H9 (cell line): ENCODE results near the gene SCAF4. TPM values are rescaled to one million over a fixed set of nuclear protein-coding genes. Genes with fewer than 3 reads are reported as not detected.

Source experiments
- DNase-seq: peaks from one replicate; pipeline ENCODE4 v3.0.0-alpha.2; 2017
- H2AFZ ChIP-seq: one replicate; pipeline ENCODE4 v1.6.1; 2013; ENCODE audit warnings: mild to moderate bottlenecking, low read length, control low read depth, moderate library complexity
- H2AK5ac ChIP-seq: 2 replicates; pipeline ENCODE4 v1.6.1; 2013; ENCODE audit warnings: low read length, control low read depth, mixed read lengths; ENCODE audit not compliant: insufficient read length
- H2BK120ac ChIP-seq: one replicate; pipeline ENCODE4 v1.6.1; 2013; ENCODE audit warnings: low read depth, mild to moderate bottlenecking, low read length, control low read depth, inconsistent platforms; ENCODE audit not compliant: poor library complexity, severe bottlenecking
- H2BK12ac ChIP-seq: 2 replicates; pipeline ENCODE4 v1.6.1; 2013; ENCODE audit warnings: low read length, control low read depth, mixed read lengths, low read depth; ENCODE audit not compliant: insufficient read length
- H2BK15ac ChIP-seq: 2 replicates; pipeline ENCODE4 v1.6.1; 2013; ENCODE audit warnings: low read depth, low read length, control low read depth
- H2BK20ac ChIP-seq: one replicate; pipeline ENCODE4 v1.6.1; 2013; ENCODE audit warnings: low read depth, mild to moderate bottlenecking, low read length, control low read depth, inconsistent platforms; ENCODE audit not compliant: poor library complexity, severe bottlenecking
- H2BK5ac ChIP-seq: 2 replicates; pipeline ENCODE4 v1.6.1; 2013; ENCODE audit warnings: low read length, control low read depth, mixed read lengths; ENCODE audit not compliant: insufficient read length
- H3K14ac ChIP-seq: 2 replicates; pipeline ENCODE4 v1.6.1; 2013; ENCODE audit warnings: low read length, control low read depth; ENCODE audit not compliant: insufficient read depth
- H3K18ac ChIP-seq: 2 replicates; pipeline ENCODE4 v1.6.1; 2013; ENCODE audit warnings: low read depth, mild to moderate bottlenecking, mixed read lengths, low read length, control low read depth; ENCODE audit not compliant: insufficient read length
- H3K23ac ChIP-seq: 2 replicates; pipeline ENCODE4 v1.6.1; 2013; ENCODE audit warnings: low read length, control low read depth, mixed read lengths, low read depth; ENCODE audit not compliant: insufficient read length
- H3K23me2 ChIP-seq: 2 replicates; pipeline ENCODE4 v1.6.1; 2013; ENCODE audit warnings: low read depth, mild to moderate bottlenecking, mixed read lengths, low read length, control low read depth; ENCODE audit not compliant: insufficient read length, poor library complexity, severe bottlenecking
- H3K27ac ChIP-seq: 2 replicates; pipeline ENCODE4 v1.5.1; 2013; ENCODE audit warnings: low read length, control low read depth, mixed read lengths, low read depth; ENCODE audit not compliant: insufficient read length
- H3K27me3 ChIP-seq: 2 replicates; pipeline ENCODE4 v1.6.1; 2013; ENCODE audit warnings: low read length, control low read depth, inconsistent platforms; ENCODE audit not compliant: insufficient read depth
- H3K4ac ChIP-seq: 2 replicates; pipeline ENCODE4 v1.6.1; 2013; ENCODE audit warnings: low read depth, mild to moderate bottlenecking, control low read depth, inconsistent platforms, low read length, moderate library complexity
- H3K4me1 ChIP-seq: 2 replicates; pipeline ENCODE4 v1.6.1; 2013; ENCODE audit warnings: low read length, control low read depth, inconsistent platforms; ENCODE audit not compliant: insufficient read depth
- H3K4me2 ChIP-seq: 2 replicates; pipeline ENCODE4 v1.6.1; 2013; ENCODE audit warnings: low read length, control low read depth, mixed read lengths; ENCODE audit not compliant: insufficient read length, insufficient read depth
- H3K56ac ChIP-seq: 2 replicates; pipeline ENCODE4 v1.6.1; 2013; ENCODE audit warnings: low read depth, mild to moderate bottlenecking, mixed read lengths, low read length, control low read depth; ENCODE audit not compliant: insufficient read length
- H3K79me1 ChIP-seq: 2 replicates; pipeline ENCODE4 v1.6.1; 2013; ENCODE audit warnings: low read depth, mild to moderate bottlenecking, moderate library complexity, low read length, control low read depth, inconsistent platforms; ENCODE audit not compliant: insufficient read depth, poor library complexity, severe bottlenecking
- H3K79me2 ChIP-seq: 2 replicates; pipeline ENCODE4 v1.6.1; 2013; ENCODE audit warnings: low read length, control low read depth, inconsistent platforms; ENCODE audit not compliant: insufficient read depth
- H3K9ac ChIP-seq: 2 replicates; pipeline ENCODE4 v1.6.1; 2013; ENCODE audit warnings: low read length, control low read depth, mixed read lengths; ENCODE audit not compliant: insufficient read length; ENCODE audit errors: extremely low read depth
- H3K9me3 ChIP-seq: one replicate; pipeline ENCODE4 v1.6.1; 2013; ENCODE audit warnings: low read depth, low read length, inconsistent platforms; ENCODE audit not compliant: control insufficient read depth
- H3T11ph ChIP-seq: one replicate; pipeline ENCODE4 v1.6.1; 2013; ENCODE audit warnings: mild to moderate bottlenecking, low read length, control low read depth, inconsistent platforms
- H4K20me1 ChIP-seq: one replicate; pipeline ENCODE4 v1.6.1; 2013; ENCODE audit not compliant: control insufficient read depth, insufficient read length, insufficient read depth
- H4K5ac ChIP-seq: 2 replicates; pipeline ENCODE4 v1.6.1; 2013; ENCODE audit warnings: low read depth, mild to moderate bottlenecking, mixed read lengths, low read length, control low read depth; ENCODE audit not compliant: insufficient read length
- H4K8ac ChIP-seq: replicated peaks from 2 replicates; pipeline ENCODE4 v1.6.1; 2013; ENCODE audit warnings: low read length, control low read depth, mixed read lengths, low read depth; ENCODE audit not compliant: insufficient read length
- H4K91ac ChIP-seq: 2 replicates; pipeline ENCODE4 v1.6.1; 2013; ENCODE audit warnings: low read depth, mild to moderate bottlenecking, moderate library complexity, mixed read lengths, low read length, control low read depth; ENCODE audit not compliant: insufficient read length
- H3K27ac Mint-ChIP-seq, 3 experiments: 2 replicates in 2 of 3; 3 replicates in 1 of 3; pipeline ENCODE4 v1.8.0; 2020 to 2021; ENCODE audit warnings: mixed read lengths in 3 of 3, mild to moderate bottlenecking in 1 of 3, moderate library complexity in 1 of 3
- H3K27me3 Mint-ChIP-seq: 2 replicates; pipeline ENCODE4 v1.8.0; 2021; ENCODE audit warnings: low read depth, mild to moderate bottlenecking, moderate library complexity, mixed read lengths
- H3K36me3 Mint-ChIP-seq, 3 experiments: 2 replicates in 2 of 3; 3 replicates in 1 of 3; pipeline ENCODE4 v1.8.0; 2020 to 2021; ENCODE audit warnings: low read depth in 3 of 3, mixed read lengths in 3 of 3; ENCODE audit not compliant: insufficient read depth in 1 of 3
- H3K4me1 Mint-ChIP-seq, 2 experiments: 2 replicates each; pipeline ENCODE4 v1.8.0; 2020; ENCODE audit warnings: mixed read lengths in 2 of 2
- H3K4me3 Mint-ChIP-seq, 2 experiments: 2 replicates in 1 of 2; 3 replicates in 1 of 2; pipeline ENCODE4 v1.8.0; 2020 to 2021; ENCODE audit warnings: mild to moderate bottlenecking in 2 of 2, mixed read lengths in 2 of 2, moderate library complexity in 1 of 2
- H3K9me3 Mint-ChIP-seq, 2 experiments: 2 replicates in 1 of 2; 3 replicates in 1 of 2; pipeline ENCODE4 v1.8.0; 2020; ENCODE audit warnings: mild to moderate bottlenecking in 2 of 2, mixed read lengths in 2 of 2, moderate library complexity in 1 of 2
- WGBS: extraction: QIAGEN DNeasy Blood & Tissue Kit; methylation state at CpG from one replicate; pipeline ENCODE4 v1.1.7; 2013; ENCODE audit warnings: missing lambda C conversion rate, low lambda C conversion rate, mixed read lengths; ENCODE audit not compliant: insufficient read length; ENCODE audit errors: extremely low coverage; 5-methylcytosine and 5-hydroxymethylcytosine counted together
- total RNA-seq: library from RNA; stranded (reverse); gene quantifications from 2 replicates; pipeline ENCODE4 v1.2.1, GENCODE V29; 2021
- TF ChIP-seq, protein P1 (sequence below): fragments of 200-600 bp; sonication (generic); conservative IDR thresholded peaks from 3 replicates; pipeline ENCODE4 v1.8.0; 2021; ENCODE audit warnings: antibody characterized with exemption, mild to moderate bottlenecking

Gene SCAF4
- total RNA-seq, 1 experiment from 2014 or later: 76.8 TPM

DNA sequence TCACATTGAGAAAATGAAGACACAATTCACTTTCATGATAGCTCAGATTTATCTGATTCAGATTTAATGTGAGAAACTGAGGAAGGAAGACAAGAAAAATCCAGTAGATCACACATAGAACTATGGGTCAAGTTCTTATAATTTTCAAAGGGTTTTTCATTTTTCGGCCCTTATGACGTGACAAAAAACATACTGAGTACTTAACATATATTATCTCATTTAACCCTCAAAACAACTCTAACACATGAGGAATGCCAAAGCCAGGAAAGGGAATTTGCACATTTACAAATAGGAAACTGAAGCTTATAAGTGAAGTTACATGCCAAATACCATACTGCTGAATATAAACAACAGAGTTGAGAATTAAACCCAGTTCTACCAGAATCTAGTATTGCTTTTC is 44.8 kb downstream of the SCAF4 start:
- Histone ChIP-seq H3K56ac (no peak overlapping the region), H3K18ac (no peak overlapping the region), H3K79me2 (no peaks in the 10 kb centered on the region), H4K5ac (no peak overlapping the region), H3K27ac (no peak overlapping the region), H4K8ac (no peak overlapping the region), H2BK15ac (no peak overlapping the region), H4K91ac (no peak overlapping the region), H3K79me1 (no peaks in the 10 kb centered on the region), H3K4me1 (no peaks in the 10 kb centered on the region), H2AK5ac (no peak overlapping the region), H3K14ac (no peak overlapping the region), H3K23ac (no peak overlapping the region), H2BK120ac (no peak overlapping the region), H2AFZ (no peak overlapping the region), H3K4me2 (no peak overlapping the region), H3K4ac (no peak overlapping the region), H3K9ac (no peak overlapping the region), H2BK12ac (no peak overlapping the region), H3K23me2 (no peaks in the 10 kb centered on the region), H3K9me3 (no peaks in the 10 kb centered on the region), H2BK20ac (no peak overlapping the region), H4K20me1 (no peaks in the 10 kb centered on the region), H2BK5ac (no peak overlapping the region), H3T11ph (no peak overlapping the region), H3K27me3 (no peaks in the 10 kb centered on the region)
- DNase-seq: no peak
- H3K9me3 Mint-ChIP-seq: no peaks in the 10 kb centered on the region
- no peaks in the 10 kb centered on the region for H3K27me3 Mint-ChIP-seq
- no peaks in the 10 kb centered on the region for H3K4me1 Mint-ChIP-seq
- no CpG with 5 or more reads among the region's 2 CpGs for whole genome bisulfite sequencing
- H3K36me3 Mint-ChIP-seq: peaks cover 40 to 91% (median 89%) of the 10 kb centered on the region in 3 experiments; a peak in 6 of 7 replicates
- H3K4me3 Mint-ChIP-seq: no peak overlapping the region
- TF ChIP-seq, protein P1, sequence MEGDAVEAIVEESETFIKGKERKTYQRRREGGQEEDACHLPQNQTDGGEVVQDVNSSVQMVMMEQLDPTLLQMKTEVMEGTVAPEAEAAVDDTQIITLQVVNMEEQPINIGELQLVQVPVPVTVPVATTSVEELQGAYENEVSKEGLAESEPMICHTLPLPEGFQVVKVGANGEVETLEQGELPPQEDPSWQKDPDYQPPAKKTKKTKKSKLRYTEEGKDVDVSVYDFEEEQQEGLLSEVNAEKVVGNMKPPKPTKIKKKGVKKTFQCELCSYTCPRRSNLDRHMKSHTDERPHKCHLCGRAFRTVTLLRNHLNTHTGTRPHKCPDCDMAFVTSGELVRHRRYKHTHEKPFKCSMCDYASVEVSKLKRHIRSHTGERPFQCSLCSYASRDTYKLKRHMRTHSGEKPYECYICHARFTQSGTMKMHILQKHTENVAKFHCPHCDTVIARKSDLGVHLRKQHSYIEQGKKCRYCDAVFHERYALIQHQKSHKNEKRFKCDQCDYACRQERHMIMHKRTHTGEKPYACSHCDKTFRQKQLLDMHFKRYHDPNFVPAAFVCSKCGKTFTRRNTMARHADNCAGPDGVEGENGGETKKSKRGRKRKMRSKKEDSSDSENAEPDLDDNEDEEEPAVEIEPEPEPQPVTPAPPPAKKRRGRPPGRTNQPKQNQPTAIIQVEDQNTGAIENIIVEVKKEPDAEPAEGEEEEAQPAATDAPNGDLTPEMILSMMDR: no peak
- no peak overlapping the region for H3K27ac Mint-ChIP-seq
